G401.6 (cell line): ENCODE results near the gene PSMA2.

Experiments used
- FAIRE-seq: peaks from 2 replicates; lab custom pipeline; 2012; peaks lifted over from hg19 to GRCh38; lab: Jason Lieb, UNC

PSMA2 gene

DNA sequence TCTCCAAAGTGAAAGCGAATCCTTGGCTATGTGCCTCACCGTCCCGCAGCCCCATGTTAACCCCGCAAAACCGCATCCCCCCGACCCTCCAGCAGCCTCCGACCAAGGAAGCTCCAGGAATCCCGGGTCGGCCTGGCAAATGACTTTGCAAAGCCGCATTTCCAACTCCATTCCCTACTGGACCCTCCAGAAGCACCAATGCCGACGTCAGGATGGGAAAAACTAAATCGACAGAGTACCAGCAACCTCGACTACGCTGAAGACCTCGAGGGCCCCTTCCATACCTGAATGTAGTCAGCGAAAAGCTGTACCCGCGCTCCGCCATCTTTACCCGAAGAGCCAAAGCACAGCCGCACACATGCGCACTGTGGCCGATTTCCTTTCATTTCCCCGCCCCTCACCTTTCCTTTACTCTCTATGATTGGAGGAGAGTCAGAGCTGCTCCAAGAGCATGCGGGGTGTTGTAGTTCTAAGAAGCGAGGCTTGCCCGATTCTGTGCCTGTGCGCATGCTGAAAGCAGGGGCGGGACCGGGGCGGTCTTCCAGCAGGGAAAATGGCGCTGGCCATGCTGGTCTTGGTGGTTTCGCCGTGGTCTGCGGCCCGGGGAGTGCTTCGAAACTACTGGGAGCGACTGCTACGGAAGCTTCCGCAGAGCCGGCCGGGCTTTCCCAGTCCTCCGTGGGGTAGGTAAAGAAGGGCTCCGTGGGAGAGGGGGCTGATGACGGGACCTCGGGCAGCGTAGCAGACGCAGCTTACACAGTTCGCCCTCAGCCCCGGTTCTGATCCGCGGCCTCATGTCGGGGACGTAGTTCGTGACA is at the start of gene PSMA2, which contains the start of gene MRPL32:
TSS of gene PSMA2 (minus strand) at position 341 of the 818 bp plus-strand sequence. CDS start at position 325, 16 bp downstream.
TSS of gene MRPL32 (plus strand) at position 543 of the 818 bp plus-strand sequence. CDS start at position 554, 11 bp downstream.
- FAIRE-seq = peak; percentile 98

DNA sequence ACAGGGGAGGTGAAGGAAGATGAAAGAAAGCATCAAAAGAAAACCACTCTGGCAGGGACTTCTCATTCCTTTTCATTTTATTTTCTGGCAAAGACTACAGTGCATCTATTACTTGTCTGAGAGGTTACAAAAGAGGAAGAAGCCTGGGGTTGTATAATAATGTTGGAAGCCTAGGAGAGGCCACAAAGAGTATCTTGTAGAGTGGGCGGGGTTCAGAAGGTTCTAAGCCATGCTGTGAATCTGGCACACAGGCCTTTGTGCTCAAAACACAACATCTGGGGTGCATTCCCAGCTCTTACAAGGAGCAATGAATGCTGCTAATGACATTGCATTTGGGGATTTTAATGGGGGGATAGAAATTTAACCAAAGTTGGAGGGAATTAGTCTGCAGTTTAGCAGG is 49.6 kb upstream of the PSMA2 start:
- no peak for FAIRE-seq

DNA sequence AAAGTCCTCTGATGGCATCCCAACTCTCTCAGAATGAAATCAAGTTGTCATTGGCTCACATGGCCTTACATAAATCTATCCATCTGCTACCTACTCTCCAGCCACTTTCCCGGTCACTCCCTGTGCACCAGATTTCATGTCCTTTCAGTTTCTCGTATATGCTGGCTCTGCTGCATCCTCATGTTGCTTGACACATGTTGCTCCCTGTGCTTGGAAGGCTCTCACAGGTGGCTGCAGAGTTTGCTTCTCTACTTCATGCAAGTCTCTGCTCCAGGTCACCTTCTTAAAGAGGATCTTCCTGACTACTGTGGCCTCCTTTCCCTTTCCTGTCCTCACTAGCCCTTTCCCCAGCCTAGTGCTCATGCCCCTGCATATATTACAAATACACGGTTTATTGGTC is 48.5 kb upstream of the PSMA2 start:
- no peak for FAIRE-seq

DNA sequence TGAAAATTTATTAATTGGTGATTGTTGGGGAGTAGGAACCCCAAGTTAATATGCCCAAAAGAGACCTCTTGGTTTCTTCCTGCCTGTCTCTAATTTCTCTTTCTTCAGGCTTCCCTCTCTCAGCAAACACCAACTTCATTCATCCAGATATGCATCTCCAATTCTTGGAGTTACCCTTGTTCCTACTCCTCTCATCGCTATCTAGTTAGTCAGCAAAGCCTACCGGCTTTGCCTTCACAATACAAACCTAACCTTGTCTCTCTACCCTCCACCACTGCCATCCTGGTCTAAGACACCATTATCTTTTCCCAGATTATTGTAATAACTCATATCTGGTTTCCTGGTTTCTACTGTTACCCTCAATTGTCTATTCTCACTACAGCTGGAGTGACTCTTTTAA is 48.1 kb upstream of the PSMA2 start:
- FAIRE-seq = no peak

DNA sequence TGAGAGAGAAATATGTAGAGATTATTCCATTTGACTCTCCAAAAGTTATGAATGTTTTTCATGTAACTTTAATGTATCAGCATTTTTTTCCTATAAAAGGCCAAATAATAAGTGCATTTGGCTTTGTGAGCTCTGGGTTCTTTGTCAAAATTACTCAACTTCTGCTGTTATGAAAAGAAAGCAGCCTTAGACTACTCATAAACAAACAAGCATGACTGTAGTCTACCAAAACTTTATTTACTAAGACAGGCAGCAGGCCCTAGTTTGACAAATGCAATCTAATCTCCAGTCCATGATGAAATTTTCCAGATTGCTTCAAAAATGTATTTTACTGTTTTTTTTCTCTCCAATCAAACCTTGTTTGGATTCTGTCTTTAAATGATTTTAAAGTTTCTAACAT is 46.5 kb upstream of the PSMA2 start:
- FAIRE-seq = no peak

DNA sequence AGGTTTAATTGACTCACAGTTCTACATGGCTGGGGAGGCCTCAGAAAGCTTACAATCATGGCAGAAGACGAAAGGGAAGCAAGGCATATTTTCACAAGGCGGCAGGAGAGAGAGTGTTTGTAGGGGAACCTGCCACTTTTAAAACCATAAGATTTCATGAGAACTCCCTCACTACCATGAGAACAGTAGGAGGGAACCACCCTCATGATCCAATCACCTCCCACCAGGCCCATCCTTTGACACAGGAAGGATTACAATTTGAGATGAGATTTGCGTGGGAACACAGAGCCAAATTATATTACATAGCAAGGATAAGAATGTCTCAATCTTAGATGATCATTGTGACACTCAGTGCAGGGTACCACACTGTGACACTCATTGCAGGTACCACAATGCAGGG is 44.4 kb upstream of the PSMA2 start:
- no peak for FAIRE-seq

DNA sequence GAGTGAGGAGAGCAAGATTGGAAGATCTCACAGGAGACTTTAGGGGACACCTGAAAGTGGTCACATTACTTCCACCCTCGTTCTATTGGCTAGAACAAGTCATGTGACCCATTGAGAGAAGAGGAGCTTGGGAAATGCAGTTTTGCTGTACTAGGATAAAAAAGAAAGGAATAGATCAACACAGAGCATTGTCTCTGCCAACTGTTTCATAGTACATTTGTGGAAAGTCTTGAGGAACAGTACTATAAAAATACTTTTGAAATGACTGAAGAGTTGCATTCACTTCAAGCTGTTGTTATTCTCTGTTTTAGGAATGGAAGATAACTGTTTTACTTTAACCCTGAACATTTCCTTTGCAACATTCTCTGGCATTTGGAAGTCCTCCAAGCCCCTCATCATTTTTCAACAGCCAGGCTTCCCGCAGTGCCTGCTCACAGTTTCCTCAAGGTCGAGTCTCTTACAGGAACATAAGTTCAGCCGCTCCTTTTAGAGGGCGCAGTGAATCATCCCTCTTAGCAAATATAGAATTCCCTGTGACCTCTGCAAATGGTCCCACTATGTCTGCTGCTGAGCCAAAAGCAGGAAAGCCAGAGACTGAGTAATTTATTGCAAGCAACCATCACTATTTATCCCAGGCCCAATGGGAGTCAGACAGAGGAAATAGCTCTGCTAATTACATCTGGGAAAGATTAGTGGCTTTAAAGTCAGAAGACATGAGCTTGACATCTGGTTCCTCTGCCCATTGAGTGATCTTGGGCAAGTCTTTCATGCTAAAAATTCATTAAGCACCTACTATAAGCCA is 40.9 kb upstream of the PSMA2 start:
- FAIRE-seq = no peak

DNA sequence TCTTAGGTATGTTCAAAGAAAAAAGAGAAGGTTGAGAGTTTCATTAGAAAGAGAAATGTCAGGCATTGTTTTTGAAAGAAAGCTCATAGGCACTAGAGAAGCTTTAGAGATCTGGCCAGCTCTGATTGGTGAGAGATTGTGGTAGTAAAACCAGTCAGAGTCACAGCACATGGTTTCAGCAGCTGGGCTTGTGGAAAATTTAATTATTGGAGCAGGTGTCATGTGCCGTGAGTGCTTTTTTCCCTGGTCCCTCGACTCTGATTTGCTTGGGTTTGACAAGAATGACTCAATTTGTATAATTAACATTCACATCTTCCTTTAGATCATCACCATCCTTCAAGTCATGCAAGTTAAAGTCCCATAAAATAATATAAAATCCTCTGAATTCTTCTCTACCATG is 35.4 kb upstream of the PSMA2 start:
- no peak for FAIRE-seq

DNA sequence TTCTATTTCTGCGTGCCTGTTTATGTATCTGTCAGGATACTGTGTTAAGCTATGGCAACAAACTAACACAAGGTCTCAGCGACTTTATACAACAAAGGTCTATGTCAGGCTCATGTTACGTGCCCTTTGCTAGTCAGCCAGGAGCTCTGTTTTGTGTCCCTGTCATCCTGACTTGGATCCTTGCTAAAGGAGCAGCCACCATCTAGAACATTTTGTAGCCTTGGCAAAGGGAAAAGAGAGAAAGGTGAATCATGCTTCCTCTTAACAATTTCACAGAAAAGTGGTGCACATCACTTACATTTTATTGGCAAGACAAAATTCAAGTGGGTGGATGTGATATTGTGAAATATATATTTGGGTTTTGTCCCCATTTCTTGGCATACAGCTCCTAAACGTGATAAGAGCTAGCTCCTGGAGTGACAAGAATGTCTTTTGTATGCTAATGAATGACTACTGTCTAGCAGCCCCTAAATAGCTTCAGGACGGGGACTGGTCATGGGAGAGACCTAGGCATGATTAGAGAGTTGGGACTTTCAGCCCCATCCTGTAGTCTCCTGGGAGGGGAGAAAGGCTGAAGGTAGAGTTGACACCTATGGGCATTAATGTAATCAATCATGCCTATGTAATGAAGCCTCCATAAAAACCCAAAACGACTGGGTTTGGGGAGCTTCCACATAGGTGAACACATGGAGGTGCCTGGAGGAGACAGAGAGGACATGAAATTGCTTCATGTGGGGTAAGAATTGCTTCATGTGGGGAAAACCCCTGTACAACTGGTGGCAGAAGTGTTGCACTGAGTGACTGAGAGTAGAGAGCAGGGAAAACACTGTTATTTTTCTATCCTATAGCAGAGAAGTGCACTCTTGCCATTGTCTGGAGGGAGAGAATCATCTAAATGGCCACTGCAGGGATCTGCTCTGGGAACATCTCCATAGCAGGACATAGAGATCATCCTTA is 33.2 kb upstream of the PSMA2 start:
- no peak for FAIRE-seq

DNA sequence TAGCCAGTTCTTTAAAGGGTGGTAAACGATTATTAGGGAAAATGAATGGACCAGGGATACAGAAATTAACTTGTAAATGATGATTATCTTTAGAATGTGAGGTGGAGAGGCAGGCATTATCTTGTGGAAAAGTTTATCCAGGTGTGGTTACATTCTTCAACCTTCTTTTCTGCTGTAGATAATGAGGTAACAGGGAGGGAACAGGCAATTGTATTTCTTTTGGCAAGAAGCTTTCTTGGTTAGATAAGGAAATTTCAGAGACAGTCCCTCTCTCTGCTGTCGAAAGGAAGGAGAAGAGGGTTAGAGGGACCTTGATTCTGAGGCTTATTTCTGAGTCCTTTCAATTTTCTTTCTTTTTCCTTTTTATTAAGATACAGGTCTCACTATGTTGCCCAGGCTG is 32.3 kb upstream of the PSMA2 start:
- no peak for FAIRE-seq

DNA sequence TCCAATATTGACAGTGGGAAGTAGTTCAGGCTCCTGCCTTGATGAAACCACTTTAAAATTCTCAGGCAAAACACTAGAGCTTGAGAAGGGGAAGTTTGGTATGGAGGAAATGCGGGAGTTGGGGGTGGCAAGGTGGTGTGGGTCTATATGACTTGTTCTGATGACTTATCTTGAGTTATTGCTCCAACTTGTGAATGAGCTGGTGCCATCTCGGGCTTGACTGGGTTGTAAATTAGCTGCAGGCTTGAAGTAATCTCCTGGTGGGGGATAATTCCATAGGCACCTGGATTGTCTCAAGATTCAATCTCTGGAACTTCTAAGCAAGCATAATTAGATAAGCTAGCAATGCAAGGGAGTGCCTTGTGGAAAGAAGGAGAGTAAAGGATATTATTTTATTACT is 29.2 kb upstream of the PSMA2 start:
- FAIRE-seq = no peak

DNA sequence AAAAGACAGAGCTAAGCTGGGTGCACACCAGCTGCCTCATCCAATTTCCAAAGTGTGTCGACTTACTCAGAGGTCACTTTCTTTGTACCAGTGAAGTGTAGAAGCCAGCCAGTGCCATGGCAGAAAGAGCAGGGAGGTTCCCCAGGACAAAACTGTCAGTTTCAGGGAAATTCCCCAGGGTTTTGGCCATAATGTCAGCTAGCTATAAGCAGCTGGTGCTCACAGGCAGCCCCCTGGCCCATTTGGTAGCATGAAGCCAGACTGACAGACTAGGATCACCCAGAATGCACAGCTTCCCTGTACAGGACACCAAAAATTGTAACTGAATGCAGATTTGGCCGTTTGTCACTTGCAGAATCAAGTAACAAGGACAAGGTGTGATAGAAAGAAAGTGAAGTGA is 28.8 kb upstream of the PSMA2 start:
- no peak for FAIRE-seq

DNA sequence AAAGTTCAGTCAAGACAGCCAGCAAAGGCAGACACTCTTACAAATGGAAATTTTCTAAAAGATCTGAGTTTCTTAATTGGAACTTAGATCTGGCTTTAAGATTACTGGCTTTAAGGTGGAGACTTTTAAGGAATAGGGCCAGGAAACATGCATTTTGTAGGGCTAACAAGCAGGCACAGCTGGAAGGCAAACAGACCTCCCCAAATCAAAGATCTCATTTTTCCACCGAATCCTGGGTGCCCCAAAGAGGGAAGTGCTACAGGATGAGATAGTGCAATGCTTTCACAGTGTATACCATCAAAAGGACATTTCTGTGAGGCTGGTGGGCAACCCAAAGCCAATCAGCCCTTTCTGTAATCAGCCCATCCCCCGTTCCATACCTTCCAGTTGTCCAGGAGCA is 27.6 kb upstream of the PSMA2 start:
- no peak for FAIRE-seq

DNA sequence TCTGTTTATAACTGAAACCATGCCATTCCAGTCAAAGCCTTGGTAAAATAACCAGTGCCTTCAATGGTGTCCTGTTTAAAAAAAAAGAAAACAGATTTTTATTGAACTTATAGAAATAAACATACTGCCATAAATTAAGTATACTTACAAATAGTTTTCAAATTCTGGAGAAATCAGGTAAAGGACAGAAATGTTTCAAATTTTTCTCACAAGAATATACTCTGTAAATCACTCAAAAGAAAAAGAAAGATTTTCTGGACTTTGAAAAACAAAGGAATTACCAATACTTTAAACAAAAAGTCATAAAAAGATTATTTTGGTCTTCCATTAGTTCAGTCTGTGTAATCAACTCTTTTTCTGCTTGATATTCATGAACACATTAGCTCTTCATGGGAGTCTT is 24.1 kb upstream of the PSMA2 start:
- no peak for FAIRE-seq

DNA sequence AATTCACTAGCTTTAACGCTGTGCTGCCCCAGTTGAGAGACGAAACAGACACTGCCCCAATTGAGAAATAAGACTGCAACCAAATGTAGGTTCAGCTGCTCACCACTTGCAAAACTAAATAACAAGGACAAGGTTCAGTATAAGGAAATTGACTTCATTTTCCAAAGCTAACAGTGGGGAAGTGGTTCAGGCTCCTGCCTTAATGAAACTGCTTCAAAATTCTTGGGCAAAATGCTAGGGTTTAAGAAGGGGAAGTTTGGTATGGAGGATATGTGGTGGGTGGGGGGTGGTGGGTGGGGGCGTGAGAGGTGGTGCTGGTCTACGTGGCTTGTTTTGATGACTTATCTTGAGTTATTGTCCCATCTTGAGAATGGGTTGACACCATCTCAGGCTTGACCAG is 22.0 kb upstream of the PSMA2 start:
- no peak for FAIRE-seq

DNA sequence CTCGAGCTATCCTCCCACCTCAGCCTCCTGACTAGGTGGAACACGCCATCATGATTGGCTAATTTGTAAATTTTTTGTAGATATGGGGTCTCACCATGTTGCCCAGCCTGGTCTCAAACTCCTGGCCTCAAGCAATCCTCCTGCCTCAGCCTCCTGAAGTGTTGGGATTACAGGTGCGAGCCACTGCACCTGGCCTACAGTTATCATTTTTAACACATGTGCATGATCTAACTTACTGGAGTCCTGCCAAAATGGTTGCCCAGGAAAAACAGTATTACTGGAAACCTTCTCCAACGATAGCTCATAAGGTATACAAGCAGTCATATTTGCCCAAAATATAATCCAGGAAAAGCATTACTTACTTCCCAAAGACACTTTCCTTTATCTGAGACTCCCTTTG is 20.4 kb upstream of the PSMA2 start:
- FAIRE-seq = no peak

DNA sequence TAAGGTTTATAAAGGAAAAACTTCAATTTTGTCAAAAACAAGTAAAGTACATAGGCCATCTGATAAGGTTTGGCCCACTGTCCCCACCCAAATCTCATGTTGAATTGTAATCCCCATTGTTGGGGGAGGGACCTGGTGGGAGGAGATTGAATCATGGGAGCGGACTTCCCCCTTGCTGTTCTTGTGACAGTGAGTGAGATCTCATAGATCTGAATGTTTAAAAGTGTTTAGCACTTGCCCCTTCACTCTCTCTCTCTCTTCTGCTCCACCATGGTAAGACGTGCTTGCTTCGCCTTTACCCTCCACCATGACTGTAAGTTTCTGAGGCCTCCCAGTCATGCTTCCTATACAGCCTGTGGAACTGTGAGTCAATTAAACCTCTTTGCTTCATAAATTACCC is 18.4 kb upstream of the PSMA2 start:
- FAIRE-seq = no peak

DNA sequence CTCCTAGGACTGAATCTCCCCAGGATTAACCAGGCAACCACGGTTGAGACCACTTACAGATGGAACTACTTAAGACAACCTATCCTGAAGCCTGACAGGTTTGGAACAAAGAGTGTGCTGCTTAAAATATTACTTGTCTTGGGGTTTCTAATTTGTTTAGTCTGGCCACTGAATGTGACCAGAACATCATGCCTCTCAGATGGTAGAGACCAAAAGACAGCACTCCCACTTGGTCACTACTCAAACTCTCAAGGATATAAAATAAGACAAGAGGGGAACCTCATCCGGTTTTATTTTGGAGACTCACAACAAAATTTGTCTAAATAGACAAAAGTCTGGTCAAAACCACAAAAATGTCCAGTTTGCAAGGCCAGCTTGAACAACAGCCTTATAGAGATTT is 15.5 kb upstream of the PSMA2 start:
- FAIRE-seq = no peak

DNA sequence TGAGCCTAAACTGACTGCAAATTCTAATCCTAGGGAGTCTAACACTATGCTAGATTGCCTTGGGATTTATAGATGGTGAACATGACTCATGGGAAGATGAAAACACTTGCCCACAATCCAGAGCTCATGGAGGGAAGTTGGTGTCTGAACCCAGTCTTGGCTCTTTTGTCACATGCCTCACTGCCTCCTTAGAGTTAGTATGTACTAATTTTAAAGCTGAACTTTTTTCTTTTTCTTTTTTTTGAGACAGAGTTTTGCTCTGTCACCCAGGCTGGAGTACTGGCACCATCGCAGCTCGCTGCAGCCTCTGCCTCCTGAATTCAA is 14.6 kb upstream of the PSMA2 start:
- FAIRE-seq = no peak

DNA sequence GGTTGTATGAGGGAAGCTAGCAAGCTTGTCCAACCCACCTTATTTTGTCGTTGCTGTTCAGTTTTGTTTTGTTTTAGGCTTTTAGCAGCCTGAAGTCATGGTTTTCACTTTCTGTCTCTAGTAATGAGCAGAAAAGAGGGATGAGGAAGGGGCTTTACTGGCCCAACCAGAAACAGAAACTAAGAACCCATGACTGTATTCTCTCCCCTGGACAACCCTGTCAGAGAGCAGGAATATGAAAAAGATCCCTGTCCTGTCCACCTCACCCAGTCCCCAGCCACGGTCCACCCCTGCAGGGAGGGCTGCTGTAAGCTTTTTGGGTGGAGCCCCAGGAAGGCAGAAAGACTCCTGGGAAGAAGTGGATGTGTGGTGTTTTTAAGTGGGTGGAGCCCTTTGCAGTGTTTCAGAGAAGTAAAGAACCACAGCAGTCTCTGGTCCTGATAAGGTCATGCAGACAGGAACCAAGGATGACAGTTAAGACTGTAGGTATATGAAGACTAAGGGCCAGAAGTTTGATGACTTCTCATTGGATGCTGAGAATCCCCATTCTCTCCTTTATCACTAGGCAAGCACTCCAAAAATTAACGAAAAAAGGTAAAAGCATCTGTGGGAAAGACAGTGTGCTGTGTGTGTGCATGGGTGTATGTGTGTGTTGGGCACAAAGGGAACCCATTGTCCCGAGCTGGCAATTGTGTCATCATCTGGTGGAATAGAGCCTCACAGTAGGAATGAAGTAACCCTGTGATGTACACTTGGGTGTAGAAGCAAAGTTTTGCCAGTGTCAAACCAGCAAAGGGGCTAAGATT is 14.1 kb upstream of the PSMA2 start:
- FAIRE-seq = no peak

DNA sequence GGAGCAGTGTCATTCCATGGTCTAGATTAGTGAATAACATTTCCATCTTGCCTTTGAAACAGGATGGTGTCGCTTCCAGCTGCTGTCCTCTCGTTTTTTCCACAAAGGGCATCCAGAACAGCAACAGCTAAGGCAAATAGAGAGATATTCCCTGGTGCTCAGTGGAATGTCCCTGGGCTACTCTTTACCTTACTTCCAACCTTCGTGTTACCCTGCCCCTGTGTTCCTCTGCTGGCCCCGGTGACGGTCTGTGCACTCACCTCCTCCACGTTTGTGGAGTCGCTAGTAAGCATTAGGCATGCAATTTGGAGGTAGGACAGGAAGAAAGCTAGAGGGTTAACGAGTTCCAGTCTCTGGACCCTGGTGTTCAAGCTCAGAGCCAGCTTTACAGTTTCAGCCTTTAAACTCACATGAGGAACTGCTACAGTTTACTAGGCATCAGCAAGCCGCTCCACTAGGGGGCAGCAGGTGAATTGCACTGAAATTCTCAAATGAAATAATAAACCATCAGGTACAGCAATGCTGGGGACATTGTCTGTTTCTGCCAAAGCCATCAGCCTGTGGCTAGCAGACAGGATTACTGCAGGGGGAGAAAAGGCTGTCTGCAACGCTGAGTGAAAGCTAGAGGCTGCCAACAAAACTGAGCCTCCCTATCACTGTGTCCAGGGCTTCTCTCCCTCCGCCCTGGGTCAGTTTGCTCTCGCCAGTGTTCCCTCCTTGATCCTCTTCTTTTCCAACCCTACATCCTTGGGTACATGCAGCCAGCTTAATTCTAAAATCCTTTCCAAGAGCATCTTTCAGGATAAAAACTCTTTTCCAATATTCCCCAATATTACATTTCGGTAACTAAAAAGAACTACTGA is 9.2 kb upstream of the PSMA2 start:
- peak; percentile 83 for FAIRE-seq
